Measurements from ENCODE around the gene FSCN2. TPM values are rescaled to one million over a fixed set of nuclear protein-coding genes. Genes with fewer than 3 reads are reported as not detected.

Gene FSCN2
- total and polyA plus RNA-seq, 9 donors = 0.13 to 6.4 (median 3.0) TPM

GRCh38 chr17:81558941-81559806 lies 31.0 kb downstream of the FSCN2 start:
- no peak for DNase-seq
- TF ChIP-seq CTCF (IDR thresholded peaks at IDR 0.05) (no peak), EP300 (IDR thresholded peaks at IDR 0.05) (no peak), POLR2A (IDR thresholded peaks at IDR 0.05) (no peak)
- no peaks in the 10 kb centered on the region for H3K4me1 ChIP-seq (ENCODE audit: insufficient read depth)
- WGBS, 3 donors = 69 to 77% (median 74%) methylated on average over 26 to 27 of the region's 27 CpGs
- H3K27ac ChIP-seq = no peak overlapping the region
- H3K4me3 ChIP-seq = no peak overlapping the region
- no peaks in the 10 kb centered on the region for H3K9me3 ChIP-seq
- no peaks in the 10 kb centered on the region for H3K36me3 ChIP-seq
- no peaks in the 10 kb centered on the region for H3K27me3 ChIP-seq
- intact Hi-C loops (cut with DNase I) = no loop called here

- TF ChIP-seq POLR2A (IDR thresholded peaks at IDR 0.05) = no peak
- TF ChIP-seq CTCF (IDR thresholded peaks at IDR 0.05) = no peak
- no peak for TF ChIP-seq EP300 (IDR thresholded peaks at IDR 0.05)
- Histone ChIP-seq H3K4me1 (ENCODE audit: insufficient read depth) (peaks cover 1% of the 10 kb centered on the region), H3K36me3 (no peaks in the 10 kb centered on the region), H3K9me3 (no peaks in the 10 kb centered on the region), H3K27me3 (no peaks in the 10 kb centered on the region), H3K27ac (no peak overlapping the region), H3K4me3 (no peak overlapping the region)
- no peak for DNase-seq
- 67 to 73% (median 73%) methylated on average over 4 of the region's 4 CpGs for WGBS, 3 donors
- intact Hi-C loops (cut with DNase I) = no loop called here
Measured at GRCh38 chr17:81561494-81561885, 33.3 kb downstream of the FSCN2 start.

DNA sequence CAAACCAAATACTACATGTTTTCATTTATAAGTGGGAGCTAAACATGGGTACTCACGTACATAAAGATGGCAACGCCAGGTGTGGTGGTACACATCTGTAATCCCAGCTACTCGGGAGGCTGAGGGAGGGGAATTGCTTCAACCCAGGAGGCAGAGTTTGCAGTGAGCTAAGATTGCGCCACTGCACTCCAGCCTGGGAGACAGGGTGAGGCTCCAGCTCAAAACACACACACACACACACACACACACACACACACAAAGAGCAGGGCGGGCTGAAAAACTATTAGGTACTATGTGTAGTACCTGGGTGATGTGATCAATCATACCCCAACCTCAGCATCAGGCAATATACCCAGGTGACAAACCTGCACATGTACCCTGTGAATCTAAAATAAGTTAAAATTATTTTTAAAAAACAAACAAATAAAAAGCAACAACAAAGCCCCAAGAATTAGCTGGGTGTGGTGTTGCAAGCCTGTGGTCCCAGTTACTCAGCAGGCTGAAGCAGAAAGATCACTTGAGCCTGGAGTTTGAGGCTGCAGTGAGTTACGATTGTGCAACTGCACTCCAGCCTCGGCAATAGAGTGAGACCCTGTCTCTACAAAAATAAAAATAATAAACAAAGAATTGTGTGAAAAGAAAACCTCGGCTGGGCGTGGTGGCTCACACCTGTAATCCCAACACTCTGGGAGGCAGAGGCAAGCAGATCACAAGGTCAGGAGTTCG lies 35.8 kb downstream of the FSCN2 start:
- H3K27me3 ChIP-seq = no peaks in the 10 kb centered on the region
- H3K27ac ChIP-seq = no peak overlapping the region
- peaks cover 10% of the 10 kb centered on the region for H3K4me1 ChIP-seq (ENCODE audit: insufficient read depth)
- no peak for DNase-seq
- no peak overlapping the region for H3K4me3 ChIP-seq
- H3K9me3 ChIP-seq = no peaks in the 10 kb centered on the region
- intact Hi-C loops (cut with DNase I) = no loop called here
- TF ChIP-seq EP300 (IDR thresholded peaks at IDR 0.05) (no peak), POLR2A (IDR thresholded peaks at IDR 0.05) (no peak), CTCF (IDR thresholded peaks at IDR 0.05) (no peak)
- WGBS, 3 donors = 83 to 87% (median 85%) methylated on average over 10 of the region's 10 CpGs
- H3K36me3 ChIP-seq = no peaks in the 10 kb centered on the region

- H3K4me1 ChIP-seq (ENCODE audit: insufficient read depth) = peaks cover 10% of the 10 kb centered on the region
- no peaks in the 10 kb centered on the region for H3K27me3 ChIP-seq
- no peaks in the 10 kb centered on the region for H3K9me3 ChIP-seq
- TF ChIP-seq POLR2A (IDR thresholded peaks at IDR 0.05) = no peak
- no peak for TF ChIP-seq EP300 (IDR thresholded peaks at IDR 0.05)
- TF ChIP-seq CTCF (IDR thresholded peaks at IDR 0.05) = no peak
- H3K4me3 ChIP-seq = no peak overlapping the region
- DNase-seq = no peak
- H3K27ac ChIP-seq = no peak overlapping the region
- intact Hi-C loops (cut with DNase I) = no loop called here
- H3K36me3 ChIP-seq = no peaks in the 10 kb centered on the region
- WGBS, 3 donors = 87 to 92% (median 91%) methylated on average over 17 of the region's 17 CpGs
Measured at GRCh38 chr17:81564778-81565177, 36.6 kb downstream of the FSCN2 start.
